Motor neuron (in vitro differentiated cells): ENCODE data around the gene IL16. TPM values are rescaled to one million over a fixed set of nuclear protein-coding genes. Genes with fewer than 3 reads are reported as not detected.
"Not testable (repeated sequence)": the region's sequence is repeated elsewhere in the genome, so short reads cannot be mapped to it uniquely, and the experiment has no call there.

Experiments
- ATAC-seq, 8 experiments: fragments of 200-7000 bp; cut with Tn5 transposase; replicated peaks in 6 of 8; 2 replicates each; pipeline ENCODE4 v1.8.0; 2021; ENCODE audit warnings: mild to moderate bottlenecking in 8 of 8, moderate library complexity in 8 of 8
- H3K27ac ChIP-seq, 2 donors: fragments of 250-450 bp; sonication (Bioruptor Pico); 2 replicates each; pipeline ENCODE4 v1.9.0; 2021; ENCODE audit warnings: antibody characterized with exemption in 2 of 2, mild to moderate bottlenecking in 2 of 2, moderate library complexity in 1 of 2
- H3K4me1 ChIP-seq, 2 donors: fragments of 250-450 bp; sonication (Bioruptor Pico); replicated peaks in 1 of 2; 2 replicates each; pipeline ENCODE4 v1.6.1; 2021; ENCODE audit warnings: antibody characterized with exemption in 2 of 2, mild to moderate bottlenecking in 2 of 2, moderate library complexity in 1 of 2
- H3K4me3 ChIP-seq, 5 donors: fragments of 250-450 bp; sonication (Bioruptor Pico); 2 replicates each; pipeline ENCODE4 v1.9.0; 2021; ENCODE audit warnings: antibody characterized with exemption in 5 of 5, mild to moderate bottlenecking in 5 of 5, moderate library complexity in 4 of 5
- WGBS, 10 experiments: fragments of 450-650 bp; shearing (Covaris generic); methylation state at CpG; one replicate each; pipeline ENCODE4 v1.0.0; 2022; 5-methylcytosine and 5-hydroxymethylcytosine counted together
- in situ Hi-C, 9 experiments: fragments of 400-800 bp; cut with MboI; loops; one replicate each; pipeline ENCODE4 v1.15.0; 2021; ENCODE audit warnings: low sequenced_read_pairs in 9 of 9, low pct_unique_long_range_greater_than_20kb in 2 of 9; ENCODE audit not compliant: unreplicated experiment in 9 of 9
- total RNA-seq, 8 experiments: library from RNA; unstranded; fragments of 300-600 nt; gene quantifications; 2 replicates each; pipeline versions ENCODE4 v1.2.3 to v1.2.4, GENCODE V29; 2022

Gene IL16
- total RNA-seq, 8 experiments from 2014 or later: 0.22 to 1.1 (median 0.63) TPM

GRCh38 chr15:81195339-81195864, 1.3 kb upstream of the IL16 start:
- Histone ChIP-seq H3K4me1 (no peaks in the 10 kb centered on the region), H3K27ac (no peak overlapping the region), H3K4me3 (no peak overlapping the region)
- 0 to 100% (median 42%) methylated on average over 1 to 7 of the region's 8 CpGs; no CpG with 5 or more reads in 1 of the 10 experiments for WGBS, 10 experiments
- in situ Hi-C loops: no loop called here
- ATAC-seq: no peak

- in situ Hi-C loops: no loop called here
- WGBS, 10 experiments: 76 to 100% (median 85%) methylated on average over 1 to 5 of the region's 7 CpGs; no CpG with 5 or more reads in 3 of the 10 experiments
- no peak overlapping the region for H3K4me3 ChIP-seq
Observed at GRCh38 chr15:81197255-81197630, 564 bp downstream of the IL16 start.

GRCh38 chr15:81197688-81198281, 1.1 kb downstream of the IL16 start:
- in situ Hi-C loops: no loop called here
- H3K27ac ChIP-seq: no peak overlapping the region
- ATAC-seq: no peak
- 47 to 100% (median 66%) methylated on average over 2 to 5 of the region's 7 CpGs; no CpG with 5 or more reads in 3 of the 10 experiments for WGBS, 10 experiments
- H3K4me3 ChIP-seq: no peak overlapping the region
- no peaks in the 10 kb centered on the region for H3K4me1 ChIP-seq

More at GRCh38 chr15:81197255-81197630, 564 bp downstream of the IL16 start:
- Histone ChIP-seq H3K27ac (no peak overlapping the region), H3K4me1 (no peaks in the 10 kb centered on the region)
- no peak for ATAC-seq

- no peak overlapping the region for H3K27ac ChIP-seq
- no peak for ATAC-seq
Observed at GRCh38 chr15:81199031-81199779, 2.5 kb downstream of the IL16 start.

GRCh38 chr15:81206018-81206417, 9.3 kb downstream of the IL16 start:
- in situ Hi-C loops: no loop called here
- WGBS, 10 experiments: 0 to 94% (median 87%) methylated on average over 2 to 3 of the region's 3 CpGs; no CpG with 5 or more reads in 2 of the 10 experiments
- Histone ChIP-seq H3K4me3 (no peak overlapping the region), H3K27ac (no peak overlapping the region), H3K4me1 (no peaks in the 10 kb centered on the region)
- peak in 1 of 8 experiments; percentile 91 for ATAC-seq

More at GRCh38 chr15:81199031-81199779, 2.5 kb downstream of the IL16 start:
- H3K4me3 ChIP-seq: no peak overlapping the region
- 43 to 100% (median 75%) methylated on average over 1 to 9 of the region's 11 CpGs for WGBS, 10 experiments
- in situ Hi-C loops: no loop called here
- no peaks in the 10 kb centered on the region for H3K4me1 ChIP-seq

GRCh38 chr15:81207987-81208386, 11.3 kb downstream of the IL16 start:
- ATAC-seq, H3K27ac ChIP-seq, in situ Hi-C loops, H3K4me1 ChIP-seq, H3K4me3 ChIP-seq: not testable (repeated sequence)
- 13 to 100% (median 63%) methylated on average over 1 of the region's 1 CpG; no CpG with 5 or more reads in 3 of the 10 experiments for WGBS, 10 experiments

GRCh38 chr15:81209635-81210034, 13.0 kb downstream of the IL16 start:
- Histone ChIP-seq H3K4me1 (no peaks in the 10 kb centered on the region), H3K27ac (no peak overlapping the region), H3K4me3 (no peak overlapping the region)
- WGBS, 10 experiments: 14 to 80% (median 67%) methylated on average over 1 to 5 of the region's 5 CpGs; no CpG with 5 or more reads in 1 of the 10 experiments
- ATAC-seq: no peak
- in situ Hi-C loops: no loop called here

- in situ Hi-C loops: no loop called here
- 20 to 100% (median 70%) methylated on average over 1 to 4 of the region's 4 CpGs; no CpG with 5 or more reads in 3 of the 10 experiments for WGBS, 10 experiments
Observed at GRCh38 chr15:81211376-81211775, 14.7 kb downstream of the IL16 start.

GRCh38 chr15:81213982-81214381, 17.3 kb downstream of the IL16 start:
- in situ Hi-C loops: no loop called here
- H3K4me1 ChIP-seq: no peaks in the 10 kb centered on the region
- H3K4me3 ChIP-seq: no peak overlapping the region
- no peak overlapping the region for H3K27ac ChIP-seq
- ATAC-seq: no peak

More at GRCh38 chr15:81211376-81211775, 14.7 kb downstream of the IL16 start:
- H3K4me3 ChIP-seq: no peak overlapping the region
- ATAC-seq: no peak
- H3K27ac ChIP-seq: no peak overlapping the region
- H3K4me1 ChIP-seq: no peaks in the 10 kb centered on the region

- ATAC-seq: no peak
- H3K27ac ChIP-seq: no peak overlapping the region
- in situ Hi-C loops: no loop called here
Observed at GRCh38 chr15:81215531-81215930, 18.9 kb downstream of the IL16 start.

GRCh38 chr15:81215983-81216382, 19.3 kb downstream of the IL16 start:
- Histone ChIP-seq H3K4me3 (no peak overlapping the region), H3K27ac (no peak overlapping the region), H3K4me1 (no peaks in the 10 kb centered on the region)
- 33 to 50% methylated on average over 1 of the region's 2 CpGs; no CpG with 5 or more reads in 8 of the 10 experiments for WGBS, 10 experiments
- no peak for ATAC-seq
- in situ Hi-C loops: no loop called here

More at GRCh38 chr15:81215531-81215930, 18.9 kb downstream of the IL16 start:
- H3K4me1 ChIP-seq: no peaks in the 10 kb centered on the region
- 33 to 100% (median 100%) methylated on average over 1 to 2 of the region's 2 CpGs; no CpG with 5 or more reads in 5 of the 10 experiments for WGBS, 10 experiments
- H3K4me3 ChIP-seq: no peak overlapping the region

GRCh38 chr15:81216422-81216821, 19.7 kb downstream of the IL16 start:
- no peak for ATAC-seq
- Histone ChIP-seq H3K4me3 (no peak overlapping the region), H3K4me1 (no peaks in the 10 kb centered on the region), H3K27ac (no peak overlapping the region)
- in situ Hi-C loops: no loop called here
- WGBS, 10 experiments: 14 to 100% (median 20%) methylated on average over 1 of the region's 3 CpGs; no CpG with 5 or more reads in 5 of the 10 experiments

- 0 to 20% (median 17%) methylated on average over 1 of the region's 1 CpG; no CpG with 5 or more reads in 6 of the 10 experiments for WGBS, 10 experiments
- in situ Hi-C loops: no loop called here
- Histone ChIP-seq H3K4me1 (no peaks in the 10 kb centered on the region), H3K4me3 (no peak overlapping the region), H3K27ac (no peak overlapping the region)
- no peak for ATAC-seq
Observed at GRCh38 chr15:81221449-81221848, 24.8 kb downstream of the IL16 start.
